ENCODE results near the gene M1AP.
"Not testable (repeated sequence)": the region's sequence is repeated elsewhere in the genome, so short reads cannot be mapped to it uniquely, and the experiment has no call there.

The M1AP gene

GRCh38 chr2:74576211-74576862 is 71.8 kb downstream of the M1AP start:
- Mint-ChIP-seq H3K4me1 (ENCODE audit: low read depth) (peaks cover 57% of the 10 kb centered on the region), H3K9me3 (peaks cover 6% of the 10 kb centered on the region), H3K36me3 (ENCODE audit: low read depth) (no peaks in the 10 kb centered on the region), H3K4me3 (no peak overlapping the region), H3K27ac (peak overlapping the region; percentile 9), H3K27me3 (ENCODE audit: low read depth) (no peaks in the 10 kb centered on the region)
- DNase-seq (ENCODE audit: low spot score) = no peak

- peaks cover 56% of the 10 kb centered on the region for H3K4me1 Mint-ChIP-seq (ENCODE audit: low read depth)
- H3K27ac Mint-ChIP-seq = no peak overlapping the region
- H3K27me3 Mint-ChIP-seq (ENCODE audit: low read depth) = no peaks in the 10 kb centered on the region
These were observed 72.8 kb downstream of the M1AP start for GRCh38 chr2:74575320-74575719.

GRCh38 chr2:74573747-74574562 is 74.2 kb downstream of the M1AP start:
- Mint-ChIP-seq H3K9me3 (peaks cover 6% of the 10 kb centered on the region), H3K4me3 (peak overlapping the region; percentile 74), H3K27me3 (ENCODE audit: low read depth) (no peaks in the 10 kb centered on the region), H3K4me1 (ENCODE audit: low read depth) (peaks cover 54% of the 10 kb centered on the region), H3K36me3 (ENCODE audit: low read depth) (no peaks in the 10 kb centered on the region), H3K27ac (peak overlapping the region; percentile 76)
- peak; percentile 51 for DNase-seq (ENCODE audit: low spot score)

More at GRCh38 chr2:74575320-74575719, 72.8 kb downstream of the M1AP start:
- no peak for DNase-seq (ENCODE audit: low spot score)
- Mint-ChIP-seq H3K4me3 (no peak overlapping the region), H3K36me3 (ENCODE audit: low read depth) (no peaks in the 10 kb centered on the region), H3K9me3 (peaks cover 6% of the 10 kb centered on the region)

GRCh38 chr2:74572178-74572925 is 75.8 kb downstream of the M1AP start:
- H3K27me3 Mint-ChIP-seq (ENCODE audit: low read depth) = no peaks in the 10 kb centered on the region
- no peak for DNase-seq (ENCODE audit: low spot score)
- no peaks in the 10 kb centered on the region for H3K36me3 Mint-ChIP-seq (ENCODE audit: low read depth)
- H3K4me1 Mint-ChIP-seq (ENCODE audit: low read depth) = peaks cover 52% of the 10 kb centered on the region
- H3K27ac Mint-ChIP-seq = no peak overlapping the region
- H3K9me3 Mint-ChIP-seq = peaks cover 6% of the 10 kb centered on the region
- no peak overlapping the region for H3K4me3 Mint-ChIP-seq

GRCh38 chr2:74571058-74571457 is 77.1 kb downstream of the M1AP start:
- Mint-ChIP-seq H3K27ac (no peak overlapping the region), H3K4me1 (ENCODE audit: low read depth) (peaks cover 47% of the 10 kb centered on the region), H3K27me3 (ENCODE audit: low read depth) (no peaks in the 10 kb centered on the region), H3K9me3 (peaks cover 6% of the 10 kb centered on the region), H3K36me3 (ENCODE audit: low read depth) (no peaks in the 10 kb centered on the region), H3K4me3 (no peak overlapping the region)
- DNase-seq (ENCODE audit: low spot score) = peak; percentile 38

- Mint-ChIP-seq H3K27me3 (ENCODE audit: low read depth) (no peaks in the 10 kb centered on the region), H3K36me3 (ENCODE audit: low read depth) (no peaks in the 10 kb centered on the region), H3K4me3 (no peak overlapping the region), H3K9me3 (peaks cover 6% of the 10 kb centered on the region), H3K4me1 (ENCODE audit: low read depth) (peaks cover 40% of the 10 kb centered on the region), H3K27ac (no peak overlapping the region)
- DNase-seq (ENCODE audit: low spot score) = no peak
These were observed 78.4 kb downstream of the M1AP start for GRCh38 chr2:74569686-74570085.

- H3K27ac Mint-ChIP-seq = no peak overlapping the region
These were observed 80.2 kb downstream of the M1AP start for GRCh38 chr2:74567881-74568280.

GRCh38 chr2:74566754-74567085 is 81.4 kb downstream of the M1AP start:
- peaks cover 2% of the 10 kb centered on the region for H3K36me3 Mint-ChIP-seq (ENCODE audit: low read depth)
- H3K4me1 Mint-ChIP-seq (ENCODE audit: low read depth) = peaks cover 38% of the 10 kb centered on the region
- peak overlapping the region; percentile 41 for H3K27ac Mint-ChIP-seq
- no peak overlapping the region for H3K4me3 Mint-ChIP-seq
- no peak for DNase-seq (ENCODE audit: low spot score)
- no peaks in the 10 kb centered on the region for H3K27me3 Mint-ChIP-seq (ENCODE audit: low read depth)
- H3K9me3 Mint-ChIP-seq = no peaks in the 10 kb centered on the region

More at GRCh38 chr2:74567881-74568280, 80.2 kb downstream of the M1AP start:
- no peak for DNase-seq (ENCODE audit: low spot score)
- Mint-ChIP-seq H3K27me3 (ENCODE audit: low read depth) (no peaks in the 10 kb centered on the region), H3K4me3 (no peak overlapping the region), H3K36me3 (ENCODE audit: low read depth) (no peaks in the 10 kb centered on the region), H3K4me1 (ENCODE audit: low read depth) (peaks cover 27% of the 10 kb centered on the region), H3K9me3 (no peaks in the 10 kb centered on the region)

GRCh38 chr2:74566076-74566753 is 81.9 kb downstream of the M1AP start:
- Mint-ChIP-seq H3K4me3 (no peak overlapping the region), H3K9me3 (no peaks in the 10 kb centered on the region), H3K27me3 (ENCODE audit: low read depth) (no peaks in the 10 kb centered on the region), H3K4me1 (ENCODE audit: low read depth) (peaks cover 40% of the 10 kb centered on the region), H3K27ac (peak overlapping the region; percentile 41), H3K36me3 (ENCODE audit: low read depth) (peaks cover 2% of the 10 kb centered on the region)
- no peak for DNase-seq (ENCODE audit: low spot score)

- Mint-ChIP-seq H3K4me3 (no peak overlapping the region), H3K27me3 (ENCODE audit: low read depth) (no peaks in the 10 kb centered on the region), H3K27ac (no peak overlapping the region), H3K36me3 (ENCODE audit: low read depth) (peaks cover 2% of the 10 kb centered on the region), H3K9me3 (no peaks in the 10 kb centered on the region), H3K4me1 (ENCODE audit: low read depth) (peaks cover 44% of the 10 kb centered on the region)
- no peak for DNase-seq (ENCODE audit: low spot score)
These were observed 83.9 kb downstream of the M1AP start for GRCh38 chr2:74564222-74564621.

- no peak for DNase-seq (ENCODE audit: low spot score)
- H3K4me1 Mint-ChIP-seq (ENCODE audit: low read depth) = peaks cover 32% of the 10 kb centered on the region
- H3K27me3 Mint-ChIP-seq (ENCODE audit: low read depth) = no peaks in the 10 kb centered on the region
- no peaks in the 10 kb centered on the region for H3K9me3 Mint-ChIP-seq
- H3K36me3 Mint-ChIP-seq (ENCODE audit: low read depth) = peaks cover 5% of the 10 kb centered on the region
- no peak overlapping the region for H3K4me3 Mint-ChIP-seq
- peak overlapping the region; percentile 33 for H3K27ac Mint-ChIP-seq
These were observed 85.9 kb downstream of the M1AP start for GRCh38 chr2:74562126-74562775.

- not testable (repeated sequence) for H3K27ac Mint-ChIP-seq; H3K9me3 Mint-ChIP-seq; H3K27me3 Mint-ChIP-seq (ENCODE audit: low read depth); DNase-seq (ENCODE audit: low spot score); H3K4me3 Mint-ChIP-seq
- H3K36me3 Mint-ChIP-seq (ENCODE audit: low read depth) = peaks cover 13% of the 10 kb centered on the region
- peaks cover 30% of the 10 kb centered on the region for H3K4me1 Mint-ChIP-seq (ENCODE audit: low read depth)
These were observed 87.1 kb downstream of the M1AP start for GRCh38 chr2:74561022-74561421.

- H3K27me3 Mint-ChIP-seq (ENCODE audit: low read depth) = no peaks in the 10 kb centered on the region
- DNase-seq (ENCODE audit: low spot score) = no peak
- H3K4me3 Mint-ChIP-seq = no peak overlapping the region
- H3K9me3 Mint-ChIP-seq = no peaks in the 10 kb centered on the region
- peaks cover 30% of the 10 kb centered on the region for H3K4me1 Mint-ChIP-seq (ENCODE audit: low read depth)
- peaks cover 13% of the 10 kb centered on the region for H3K36me3 Mint-ChIP-seq (ENCODE audit: low read depth)
- H3K27ac Mint-ChIP-seq = no peak overlapping the region
These were observed 87.5 kb downstream of the M1AP start for GRCh38 chr2:74560591-74560990.

Measured in T-helper 2 cell treated with Interferon-gamma antibody and Interleukin-4, amounts not matched to agents 5 μg/mL and 100 μg/mL, for 36 hours (primary cell).